ENCODE results near the gene MON2. TPM values are rescaled to one million over a fixed set of nuclear protein-coding genes. Genes with fewer than 3 reads are reported as not detected.

MON2 gene
- total and polyA plus RNA-seq, 2 of the 13 experiments (the other 11 are each of a cell fraction or from before 2014, with no cell fraction given) = 10.5 to 24.8 TPM

DNA sequence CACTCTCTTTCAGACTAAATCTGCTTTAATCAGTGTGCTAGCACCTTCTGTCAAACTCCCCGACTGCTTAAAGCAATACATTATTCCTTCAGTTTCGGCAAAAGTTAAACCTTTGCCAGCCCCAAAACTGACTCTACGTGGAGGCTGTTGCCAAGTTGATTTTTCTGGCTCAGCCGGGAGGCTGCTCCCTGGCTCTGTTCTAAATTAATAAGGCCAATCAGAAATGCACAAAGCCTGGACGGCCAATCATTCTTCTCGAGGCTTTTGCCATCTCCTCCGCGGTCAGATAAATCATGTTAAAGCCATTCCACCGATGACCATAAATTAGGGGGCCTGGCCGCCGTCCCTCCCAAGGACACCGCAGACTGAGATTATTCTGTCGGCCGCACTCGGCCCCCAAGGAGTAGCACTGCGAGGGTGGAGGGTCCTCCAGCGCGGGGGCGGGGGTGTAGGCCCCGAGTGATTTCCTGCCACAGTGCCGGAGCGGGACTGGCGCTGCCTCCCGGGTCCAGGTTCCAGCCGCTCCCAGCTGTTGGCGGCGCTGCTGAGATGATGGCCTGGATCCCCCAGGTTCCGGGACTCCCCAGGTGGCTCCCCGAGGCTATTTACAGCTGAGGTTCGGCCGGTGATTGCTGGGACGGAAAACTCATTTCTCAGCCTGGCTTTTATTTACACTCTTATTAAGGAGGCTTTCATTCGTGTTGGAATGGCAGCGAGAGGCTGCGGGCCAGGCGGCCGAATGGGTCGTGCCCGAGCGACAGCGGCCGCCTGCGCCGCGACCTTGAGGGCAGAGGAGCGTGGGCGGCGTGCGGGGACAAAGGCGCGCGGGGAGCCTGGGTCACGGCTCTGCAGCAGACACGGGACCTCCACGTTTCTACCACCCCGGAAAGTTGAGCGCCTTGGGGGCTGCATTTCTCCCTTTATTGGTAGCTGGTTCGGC is 165.1 kb downstream of the MON2 start (continued):
- TF ChIP-seq, protein P1, sequence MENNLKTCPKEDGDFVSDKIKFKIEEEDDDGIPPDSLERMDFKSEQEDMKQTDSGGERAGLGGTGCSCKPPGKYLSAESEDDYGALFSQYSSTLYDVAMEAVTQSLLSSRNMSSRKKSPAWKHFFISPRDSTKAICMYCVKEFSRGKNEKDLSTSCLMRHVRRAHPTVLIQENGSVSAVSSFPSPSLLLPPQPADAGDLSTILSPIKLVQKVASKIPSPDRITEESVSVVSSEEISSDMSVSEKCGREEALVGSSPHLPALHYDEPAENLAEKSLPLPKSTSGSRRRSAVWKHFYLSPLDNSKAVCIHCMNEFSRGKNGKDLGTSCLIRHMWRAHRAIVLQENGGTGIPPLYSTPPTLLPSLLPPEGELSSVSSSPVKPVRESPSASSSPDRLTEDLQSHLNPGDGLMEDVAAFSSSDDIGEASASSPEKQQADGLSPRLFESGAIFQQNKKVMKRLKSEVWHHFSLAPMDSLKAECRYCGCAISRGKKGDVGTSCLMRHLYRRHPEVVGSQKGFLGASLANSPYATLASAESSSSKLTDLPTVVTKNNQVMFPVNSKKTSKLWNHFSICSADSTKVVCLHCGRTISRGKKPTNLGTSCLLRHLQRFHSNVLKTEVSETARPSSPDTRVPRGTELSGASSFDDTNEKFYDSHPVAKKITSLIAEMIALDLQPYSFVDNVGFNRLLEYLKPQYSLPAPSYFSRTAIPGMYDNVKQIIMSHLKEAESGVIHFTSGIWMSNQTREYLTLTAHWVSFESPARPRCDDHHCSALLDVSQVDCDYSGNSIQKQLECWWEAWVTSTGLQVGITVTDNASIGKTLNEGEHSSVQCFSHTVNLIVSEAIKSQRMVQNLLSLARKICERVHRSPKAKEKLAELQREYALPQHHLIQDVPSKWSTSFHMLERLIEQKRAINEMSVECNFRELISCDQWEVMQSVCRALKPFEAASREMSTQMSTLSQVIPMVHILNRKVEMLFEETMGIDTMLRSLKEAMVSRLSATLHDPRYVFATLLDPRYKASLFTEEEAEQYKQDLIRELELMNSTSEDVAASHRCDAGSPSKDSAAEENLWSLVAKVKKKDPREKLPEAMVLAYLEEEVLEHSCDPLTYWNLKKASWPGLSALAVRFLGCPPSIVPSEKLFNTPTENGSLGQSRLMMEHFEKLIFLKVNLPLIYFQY (CRISPR knock-in tag; IDR thresholded peaks at IDR 0.05; ENCODE audit: borderline replicate concordance) = peak; percentile 17; the same call in 1 of the 2 replicates
- TF ChIP-seq, protein P2, sequence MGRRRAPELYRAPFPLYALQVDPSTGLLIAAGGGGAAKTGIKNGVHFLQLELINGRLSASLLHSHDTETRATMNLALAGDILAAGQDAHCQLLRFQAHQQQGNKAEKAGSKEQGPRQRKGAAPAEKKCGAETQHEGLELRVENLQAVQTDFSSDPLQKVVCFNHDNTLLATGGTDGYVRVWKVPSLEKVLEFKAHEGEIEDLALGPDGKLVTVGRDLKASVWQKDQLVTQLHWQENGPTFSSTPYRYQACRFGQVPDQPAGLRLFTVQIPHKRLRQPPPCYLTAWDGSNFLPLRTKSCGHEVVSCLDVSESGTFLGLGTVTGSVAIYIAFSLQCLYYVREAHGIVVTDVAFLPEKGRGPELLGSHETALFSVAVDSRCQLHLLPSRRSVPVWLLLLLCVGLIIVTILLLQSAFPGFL (CRISPR knock-in tag; IDR thresholded peaks at IDR 0.05) = no peak
- TF ChIP-seq HOXA5 (CRISPR knock-in tag; IDR thresholded peaks at IDR 0.05) = no peak
- no peak for TF ChIP-seq ASH2L (IDR thresholded peaks at IDR 0.05; ENCODE audit: insufficient read length, low read depth, low read length)
- TF ChIP-seq ADNP (CRISPR knock-in tag; IDR thresholded peaks at IDR 0.05) = no peak
- peak; percentile 73; the same call in 1 of the 2 replicates for TF ChIP-seq KDM5B (CRISPR knock-in tag; IDR thresholded peaks at IDR 0.05; ENCODE audit: borderline replicate concordance)
- no peak; the same call in 1 of the 2 replicates for TF ChIP-seq ATF7-NPFF (CRISPR knock-in tag; IDR thresholded peaks at IDR 0.05; ENCODE audit: low read depth)
- no peak for TF ChIP-seq ZNF207 (IDR thresholded peaks at IDR 0.05; ENCODE audit: borderline replicate concordance)
- TF ChIP-seq, protein P3, sequence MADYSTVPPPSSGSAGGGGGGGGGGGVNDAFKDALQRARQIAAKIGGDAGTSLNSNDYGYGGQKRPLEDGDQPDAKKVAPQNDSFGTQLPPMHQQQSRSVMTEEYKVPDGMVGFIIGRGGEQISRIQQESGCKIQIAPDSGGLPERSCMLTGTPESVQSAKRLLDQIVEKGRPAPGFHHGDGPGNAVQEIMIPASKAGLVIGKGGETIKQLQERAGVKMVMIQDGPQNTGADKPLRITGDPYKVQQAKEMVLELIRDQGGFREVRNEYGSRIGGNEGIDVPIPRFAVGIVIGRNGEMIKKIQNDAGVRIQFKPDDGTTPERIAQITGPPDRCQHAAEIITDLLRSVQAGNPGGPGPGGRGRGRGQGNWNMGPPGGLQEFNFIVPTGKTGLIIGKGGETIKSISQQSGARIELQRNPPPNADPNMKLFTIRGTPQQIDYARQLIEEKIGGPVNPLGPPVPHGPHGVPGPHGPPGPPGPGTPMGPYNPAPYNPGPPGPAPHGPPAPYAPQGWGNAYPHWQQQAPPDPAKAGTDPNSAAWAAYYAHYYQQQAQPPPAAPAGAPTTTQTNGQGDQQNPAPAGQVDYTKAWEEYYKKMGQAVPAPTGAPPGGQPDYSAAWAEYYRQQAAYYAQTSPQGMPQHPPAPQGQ (CRISPR knock-in tag; IDR thresholded peaks at IDR 0.05; ENCODE audit: borderline replicate concordance) = no peak
- no peak for TF ChIP-seq IKZF1 (IDR thresholded peaks at IDR 0.05)
- no peak for TF ChIP-seq HMG20A (CRISPR knock-in tag; IDR thresholded peaks at IDR 0.05; ENCODE audit: borderline replicate concordance)
- no peak for TF ChIP-seq CREB1 (IDR thresholded peaks at IDR 0.05)
- TF ChIP-seq CREB1 (CRISPR knock-in tag; IDR thresholded peaks at IDR 0.05) = no peak
- no peak for TF ChIP-seq PLRG1 (conservative IDR thresholded peaks at IDR 0.05)
- TF ChIP-seq ARHGAP35 (CRISPR knock-in tag; IDR thresholded peaks at IDR 0.05; ENCODE audit: borderline replicate concordance) = no peak
- no peak for TF ChIP-seq ZNF260 (CRISPR knock-in tag; IDR thresholded peaks at IDR 0.05; ENCODE audit: borderline replicate concordance, low read depth)
- TF ChIP-seq, protein P4, sequence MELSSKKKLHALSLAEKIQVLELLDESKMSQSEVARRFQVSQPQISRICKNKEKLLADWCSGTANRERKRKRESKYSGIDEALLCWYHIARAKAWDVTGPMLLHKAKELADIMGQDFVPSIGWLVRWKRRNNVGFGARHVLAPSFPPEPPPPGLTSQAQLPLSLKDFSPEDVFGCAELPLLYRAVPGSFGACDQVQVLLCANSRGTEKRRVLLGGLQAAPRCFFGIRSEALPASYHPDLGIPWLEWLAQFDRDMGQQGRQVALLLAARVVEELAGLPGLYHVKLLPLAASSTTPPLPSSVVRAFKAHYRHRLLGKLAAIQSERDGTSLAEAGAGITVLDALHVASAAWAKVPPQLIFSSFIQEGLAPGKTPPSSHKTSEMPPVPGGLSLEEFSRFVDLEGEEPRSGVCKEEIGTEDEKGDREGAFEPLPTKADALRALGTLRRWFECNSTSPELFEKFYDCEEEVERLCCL (CRISPR knock-in tag; IDR thresholded peaks at IDR 0.05; ENCODE audit: borderline replicate concordance) = no peak
- TF ChIP-seq, protein P5, sequence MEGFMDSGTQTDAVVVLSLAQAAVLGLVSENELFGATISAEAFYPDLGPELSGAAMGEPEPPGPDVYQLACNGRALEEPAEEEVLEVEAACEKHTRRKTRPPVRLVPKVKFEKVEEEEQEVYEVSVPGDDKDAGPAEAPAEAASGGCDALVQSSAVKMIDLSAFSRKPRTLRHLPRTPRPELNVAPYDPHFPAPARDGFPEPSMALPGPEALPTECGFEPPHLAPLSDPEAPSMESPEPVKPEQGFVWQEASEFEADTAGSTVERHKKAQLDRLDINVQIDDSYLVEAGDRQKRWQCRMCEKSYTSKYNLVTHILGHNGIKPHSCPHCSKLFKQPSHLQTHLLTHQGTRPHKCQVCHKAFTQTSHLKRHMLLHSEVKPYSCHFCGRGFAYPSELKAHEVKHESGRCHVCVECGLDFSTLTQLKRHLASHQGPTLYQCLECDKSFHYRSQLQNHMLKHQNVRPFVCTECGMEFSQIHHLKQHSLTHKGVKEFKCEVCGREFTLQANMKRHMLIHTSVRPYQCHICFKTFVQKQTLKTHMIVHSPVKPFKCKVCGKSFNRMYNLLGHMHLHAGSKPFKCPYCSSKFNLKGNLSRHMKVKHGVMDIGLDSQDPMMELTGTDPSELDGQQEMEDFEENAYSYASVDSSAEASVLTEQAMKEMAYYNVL (CRISPR knock-in tag; IDR thresholded peaks at IDR 0.05; ENCODE audit: borderline replicate concordance) = no peak
